Keratinocyte (primary cell): ENCODE measurements around the gene CHSY1. TPM values are rescaled to one million over a fixed set of nuclear protein-coding genes. Genes with fewer than 3 reads are reported as not detected.

Source experiments
- DNase-seq: peaks from one replicate; pipeline ENCODE4 v3.0.0-alpha.2; 2011; ENCODE audit warnings: low read depth, missing footprints, low spot score
- FAIRE-seq: peaks from 2 replicates; lab custom pipeline; 2011; peaks lifted over from hg19 to GRCh38; lab: Jason Lieb, UNC
- H2AFZ ChIP-seq: 2 replicates; pipeline ENCODE4 v1.6.0; 2012; ENCODE audit warnings: low read length, control low read depth, inconsistent platforms; ENCODE audit not compliant: control insufficient read depth
- H3K27ac ChIP-seq: 2 replicates; pipeline ENCODE4 v1.5.1; 2011; ENCODE audit warnings: low read length; ENCODE audit not compliant: control insufficient read depth, insufficient read depth
- H3K27me3 ChIP-seq: 3 replicates; pipeline ENCODE4 v1.6.0; 2011; ENCODE audit warnings: low read length; ENCODE audit not compliant: control insufficient read depth, insufficient read depth; ENCODE audit errors: extremely low read depth
- H3K36me3 ChIP-seq, 2 experiments: 2 replicates in 1 of 2; 3 replicates in 1 of 2; pipeline ENCODE4 v1.5.1; 2011; ENCODE audit warnings: low read length in 2 of 2, mild to moderate bottlenecking in 1 of 2; ENCODE audit not compliant: control insufficient read depth in 2 of 2, insufficient read depth in 2 of 2; ENCODE audit errors: extremely low read depth in 1 of 2
- H3K4me1 ChIP-seq: 3 replicates; pipeline ENCODE4 v1.5.1; 2011; ENCODE audit warnings: low read length; ENCODE audit not compliant: control insufficient read depth, insufficient read depth; ENCODE audit errors: extremely low read depth
- H3K4me2 ChIP-seq: 3 replicates; pipeline ENCODE4 v1.6.0; 2011; ENCODE audit warnings: low read depth, low read length; ENCODE audit not compliant: control insufficient read depth, insufficient read depth; ENCODE audit errors: extremely low read depth
- H3K4me3 ChIP-seq, 3 experiments: fragments of 200-600 bp in 1 of 3; sonication (generic) in 1 of 3; 2 replicates in 2 of 3; 3 replicates in 1 of 3; pipeline ENCODE4 v1.5.1; 2011 to 2016; ENCODE audit warnings: low read length in 3 of 3, mild to moderate bottlenecking in 3 of 3, control low read depth in 2 of 3, inconsistent platforms in 1 of 3, low read depth in 1 of 3, mixed read lengths in 1 of 3, mixed run types in 1 of 3, moderate library complexity in 1 of 3; ENCODE audit not compliant: control insufficient read depth in 2 of 3, insufficient read depth in 2 of 3; ENCODE audit errors: extremely low read depth in 1 of 3
- H3K79me2 ChIP-seq: 2 replicates; pipeline ENCODE4 v1.6.0; 2012; ENCODE audit warnings: low read length; ENCODE audit not compliant: control insufficient read depth, insufficient read depth
- H3K9ac ChIP-seq: 3 replicates; pipeline ENCODE4 v1.6.0; 2011; ENCODE audit warnings: low read length; ENCODE audit not compliant: control insufficient read depth, insufficient read depth; ENCODE audit errors: extremely low read depth
- H3K9me1 ChIP-seq: 3 replicates; pipeline ENCODE4 v1.6.0; 2011; ENCODE audit warnings: low read length; ENCODE audit not compliant: control insufficient read depth, insufficient read depth; ENCODE audit errors: extremely low read depth
- H3K9me3 ChIP-seq: 2 replicates; pipeline ENCODE4 v1.5.1; 2012; ENCODE audit warnings: low read depth, low read length; ENCODE audit not compliant: control insufficient read depth
- H4K20me1 ChIP-seq: 3 replicates; pipeline ENCODE4 v1.6.0; 2011; ENCODE audit warnings: low read length; ENCODE audit not compliant: control insufficient read depth, insufficient read depth; ENCODE audit errors: extremely low read depth
- CTCF ChIP-seq, 3 experiments: IDR thresholded peaks in 1 of 3; conservative IDR thresholded peaks in 1 of 3; optimal IDR thresholded peaks in 1 of 3; 2 replicates in 2 of 3; 3 replicates in 1 of 3; pipeline versions ENCODE3 to v1.5.1; 2011; ENCODE audit warnings: low read length in 3 of 3, mild to moderate bottlenecking in 3 of 3, moderate library complexity in 2 of 3, control low read depth in 1 of 3, inconsistent platforms in 1 of 3; ENCODE audit not compliant: insufficient read depth in 2 of 3; ENCODE audit errors: extremely low read depth in 1 of 3
- EZH2 ChIP-seq: IDR thresholded peaks from one replicate; pipeline ENCODE4 v1.6.1; 2012; ENCODE audit warnings: inconsistent platforms, mild to moderate bottlenecking, low read length, moderate library complexity
- dilution Hi-C: fragments of 300-500 bp; cut with MboI; formaldehyde crosslinking; loops from one replicate; pipeline ENCODE4 v1.7.0; 2020; ENCODE audit warnings: low sequenced_read_pairs; ENCODE audit not compliant: extremely low pct_ligation_motif_present
- polyA plus RNA-seq, 5 experiments: library from polyadenylated mRNA; depleted of rRNA in 3 of 5; stranded (reverse) in 3 of 5; stranded (forward) in 1 of 5; unstranded in 1 of 5; fragments of >200 nt; gene quantifications; 1 replicate in 1 of 5; 2 replicates in 3 of 5; 3 replicates in 1 of 5; pipeline versions ENCODE4 v1.2.1 to v1.2.3, GENCODE V29; 2011 to 2012; ENCODE audit warnings: missing spikeins in 2 of 5, low read depth in 1 of 5, low replicate concordance in 1 of 5

Gene CHSY1
- polyA plus RNA-seq, 1 donor (not counting 4 experiments of a cell fraction or from before 2014, with no cell fraction given) = 27.0 TPM

- no peaks in the 10 kb centered on the region for H3K36me3 ChIP-seq
- H3K27me3 ChIP-seq = peaks cover 4% of the 10 kb centered on the region
- H3K79me2 ChIP-seq = no peaks in the 10 kb centered on the region
- H3K4me3 ChIP-seq = no peak overlapping the region
- FAIRE-seq (no peak), DNase-seq (no peak)
- no peak overlapping the region for H3K4me2 ChIP-seq
- H2AFZ ChIP-seq = no peak overlapping the region
- no peaks in the 10 kb centered on the region for H3K9me3 ChIP-seq
- H3K27ac ChIP-seq = no peak overlapping the region
- H3K9me1 ChIP-seq = peaks cover 2% of the 10 kb centered on the region
- no peaks in the 10 kb centered on the region for H4K20me1 ChIP-seq
- dilution Hi-C loops = no loop called here
- TF ChIP-seq CTCF (optimal IDR thresholded peaks at IDR 0.05 in 1 of 3, IDR thresholded peaks at IDR 0.05 in 1 of 3, conservative IDR thresholded peaks at IDR 0.05 in 1 of 3; ENCODE audit: extremely low read depth in 1 of 3, insufficient read depth in 2 of 3, low read length in 3 of 3) (no peak), EZH2 (no peak)
- peaks cover 10% of the 10 kb centered on the region for H3K4me1 ChIP-seq
- H3K9ac ChIP-seq = no peak overlapping the region
Measured at GRCh38 chr15:101142711-101143110, 109.1 kb downstream of the CHSY1 start.

- no peaks in the 10 kb centered on the region for H3K79me2 ChIP-seq
- H3K4me3 ChIP-seq = no peak overlapping the region
- TF ChIP-seq CTCF (optimal IDR thresholded peaks at IDR 0.05 in 1 of 3, IDR thresholded peaks at IDR 0.05 in 1 of 3, conservative IDR thresholded peaks at IDR 0.05 in 1 of 3; ENCODE audit: extremely low read depth in 1 of 3, insufficient read depth in 2 of 3, low read length in 3 of 3) (no peak), EZH2 (no peak)
- H4K20me1 ChIP-seq = no peaks in the 10 kb centered on the region
- no peaks in the 10 kb centered on the region for H3K9me3 ChIP-seq
- no peak overlapping the region for H3K9ac ChIP-seq
- H3K27ac ChIP-seq = no peak overlapping the region
- FAIRE-seq (no peak), DNase-seq (no peak)
- H3K9me1 ChIP-seq = peaks cover 2% of the 10 kb centered on the region
- no peaks in the 10 kb centered on the region for H3K36me3 ChIP-seq
- dilution Hi-C loops = no loop called here
- no peak overlapping the region for H2AFZ ChIP-seq
- H3K4me1 ChIP-seq = peaks cover 10% of the 10 kb centered on the region
- peaks cover 4% of the 10 kb centered on the region for H3K27me3 ChIP-seq
- no peak overlapping the region for H3K4me2 ChIP-seq
Measured at GRCh38 chr15:101141926-101142527, 109.8 kb downstream of the CHSY1 start.
